Mesenchymal stem cell (in vitro differentiated cells and primary cell): ENCODE data around the gene PLCB2.

Experiments used
- DNase-seq: peaks from one replicate; pipeline ENCODE4 v3.0.0-alpha.2; 2013
- H2AFZ ChIP-seq: one replicate; pipeline ENCODE4 v1.6.1; 2013; ENCODE audit warnings: low read depth, mild to moderate bottlenecking, control low read depth, inconsistent platforms, low read length, moderate library complexity
- H2AK5ac ChIP-seq: 2 replicates; pipeline ENCODE4 v1.6.1; 2013; ENCODE audit warnings: low read length, moderate library complexity, mild to moderate bottlenecking, inconsistent platforms; ENCODE audit not compliant: severe bottlenecking
- H2BK120ac ChIP-seq: one replicate; pipeline ENCODE4 v1.6.1; 2013; ENCODE audit warnings: low read depth, mild to moderate bottlenecking, inconsistent platforms, low read length, moderate library complexity
- H2BK12ac ChIP-seq, 2 experiments: one replicate each; pipeline ENCODE4 v1.6.1; 2013; ENCODE audit warnings: inconsistent platforms in 2 of 2, low read length in 2 of 2, mild to moderate bottlenecking in 2 of 2, moderate library complexity in 2 of 2, control low read depth in 1 of 2
- H2BK15ac ChIP-seq: one replicate; pipeline ENCODE4 v1.6.1; 2013; ENCODE audit warnings: mild to moderate bottlenecking, low read depth, inconsistent platforms; ENCODE audit not compliant: poor library complexity, severe bottlenecking
- H2BK5ac ChIP-seq: 2 replicates; pipeline ENCODE4 v1.6.1; 2013; ENCODE audit warnings: low read depth, mild to moderate bottlenecking, low read length, control low read depth, inconsistent platforms; ENCODE audit not compliant: poor library complexity, severe bottlenecking
- H3K14ac ChIP-seq, 2 experiments: one replicate each; pipeline ENCODE4 v1.6.1; 2013; ENCODE audit warnings: inconsistent platforms in 2 of 2, low read length in 2 of 2, control low read depth in 1 of 2, mild to moderate bottlenecking in 1 of 2, moderate library complexity in 1 of 2
- H3K18ac ChIP-seq, 2 experiments: one replicate each; pipeline ENCODE4 v1.6.1; 2013; ENCODE audit warnings: inconsistent platforms in 2 of 2, low read length in 2 of 2, control low read depth in 1 of 2, low read depth in 1 of 2, mild to moderate bottlenecking in 1 of 2
- H3K23ac ChIP-seq, 2 experiments: one replicate each; pipeline ENCODE4 v1.6.1; 2013; ENCODE audit warnings: inconsistent platforms in 2 of 2, low read length in 2 of 2, mild to moderate bottlenecking in 2 of 2, moderate library complexity in 2 of 2, control low read depth in 1 of 2
- H3K27ac ChIP-seq: 2 replicates; pipeline ENCODE4 v1.5.1; 2013; ENCODE audit warnings: mild to moderate bottlenecking, moderate library complexity, low read length, control low read depth, inconsistent platforms; ENCODE audit not compliant: poor library complexity, severe bottlenecking
- H3K27me3 ChIP-seq, 2 experiments: 2 replicates each; pipeline versions ENCODE4 v1.6.1 to v1.7.0; 2013; ENCODE audit warnings: low read length in 2 of 2, mild to moderate bottlenecking in 2 of 2, moderate library complexity in 2 of 2, control low read depth in 1 of 2, inconsistent platforms in 1 of 2; ENCODE audit not compliant: control insufficient read depth in 1 of 2, insufficient read depth in 1 of 2
- H3K36me3 ChIP-seq, 2 experiments: 2 replicates each; pipeline versions ENCODE4 v1.6.1 to v1.7.0; 2013; ENCODE audit warnings: low read length in 2 of 2, control low read depth in 1 of 2, inconsistent platforms in 1 of 2, low read depth in 1 of 2, mild to moderate bottlenecking in 1 of 2; ENCODE audit not compliant: insufficient read depth in 2 of 2, control insufficient read depth in 1 of 2
- H3K4ac ChIP-seq, 2 experiments: one replicate each; pipeline ENCODE4 v1.6.1; 2013; ENCODE audit warnings: inconsistent platforms in 2 of 2, low read length in 2 of 2, mild to moderate bottlenecking in 2 of 2, moderate library complexity in 2 of 2, control low read depth in 1 of 2, low read depth in 1 of 2
- H3K4me1 ChIP-seq: 2 replicates; pipeline ENCODE4 v1.6.1; 2013; ENCODE audit warnings: low read depth, low read length, control low read depth; ENCODE audit not compliant: control insufficient read depth, insufficient read depth
- H3K4me2 ChIP-seq: 2 replicates; pipeline ENCODE4 v1.6.1; 2013; ENCODE audit warnings: low read length, mild to moderate bottlenecking, inconsistent platforms; ENCODE audit not compliant: poor library complexity, severe bottlenecking
- H3K4me3 ChIP-seq, 2 experiments: 2 replicates each; pipeline versions ENCODE4 v1.5.1 to v1.7.0; 2013; ENCODE audit warnings: low read length in 2 of 2, mild to moderate bottlenecking in 2 of 2, control low read depth in 1 of 2, low read depth in 1 of 2; ENCODE audit not compliant: insufficient read depth in 1 of 2
- H3K79me1 ChIP-seq: replicated peaks from 2 replicates; pipeline ENCODE4 v1.6.1; 2013; ENCODE audit warnings: mild to moderate bottlenecking, control low read depth, low read length, inconsistent platforms; ENCODE audit not compliant: poor library complexity, severe bottlenecking
- H3K9ac ChIP-seq: 2 replicates; pipeline ENCODE4 v1.7.0; 2013; ENCODE audit warnings: mild to moderate bottlenecking, low read length, moderate library complexity
- H3K9me3 ChIP-seq: 2 replicates; pipeline ENCODE4 v1.7.0; 2013; ENCODE audit warnings: mild to moderate bottlenecking, low read length; ENCODE audit not compliant: control insufficient read depth
- H4K8ac ChIP-seq: one replicate; pipeline ENCODE4 v1.6.1; 2013; ENCODE audit warnings: inconsistent platforms, mild to moderate bottlenecking, low read length, moderate library complexity
- H4K91ac ChIP-seq: one replicate; pipeline ENCODE4 v1.6.1; 2013; ENCODE audit warnings: mild to moderate bottlenecking, low read length, inconsistent platforms
- WGBS: methylation state at CpG from one replicate; pipeline ENCODE4 v1.1.7; 2013; ENCODE audit warnings: mixed read lengths; 5-methylcytosine and 5-hydroxymethylcytosine counted together

Gene PLCB2

DNA sequence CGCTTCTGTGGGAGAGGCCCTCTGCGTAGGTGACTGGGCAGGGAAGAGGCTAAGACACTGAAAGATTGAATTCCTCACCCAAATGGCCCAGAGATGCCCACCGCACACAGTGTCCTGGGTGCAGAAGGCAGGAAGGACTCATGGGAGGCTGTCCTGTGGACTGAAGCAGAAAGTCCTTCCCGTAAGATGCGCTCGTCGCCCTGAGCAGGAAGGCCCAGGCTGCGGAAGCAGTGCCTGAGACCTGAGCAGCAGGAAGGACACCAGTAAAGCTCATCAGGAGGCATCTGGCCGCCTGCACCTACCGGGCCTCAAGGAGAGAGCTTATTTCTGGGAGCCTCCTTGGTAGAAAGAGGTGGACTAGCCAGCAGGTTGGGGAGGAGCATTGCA is 65.5 kb downstream of the PLCB2 start:
- WGBS, result 95% methylated on average over 10 of the region's 10 CpGs
- no peaks in the 10 kb centered on the region for H3K36me3 ChIP-seq
- no peak for DNase-seq
- H3K27ac ChIP-seq, result no peak overlapping the region
- H3K9ac ChIP-seq, result no peak overlapping the region
- H3K4me2 ChIP-seq, result no peak overlapping the region
- H3K9me3 ChIP-seq, result no peaks in the 10 kb centered on the region
- H2BK5ac ChIP-seq, result no peak overlapping the region
- H4K91ac ChIP-seq, result no peak overlapping the region
- H4K8ac ChIP-seq, result no peak overlapping the region
- no peak overlapping the region for H3K18ac ChIP-seq
- H3K27me3 ChIP-seq, result peaks cover 0 to 37% of the 10 kb centered on the region in 2 experiments
- H3K14ac ChIP-seq, result no peak overlapping the region
- H3K4me1 ChIP-seq, result peaks cover 24% of the 10 kb centered on the region
- H3K79me1 ChIP-seq, result no peaks in the 10 kb centered on the region
- no peak overlapping the region for H3K4ac ChIP-seq
- no peak overlapping the region for H2AFZ ChIP-seq
- H3K23ac ChIP-seq, result no peak overlapping the region
- no peak overlapping the region for H2AK5ac ChIP-seq
- no peak overlapping the region for H2BK15ac ChIP-seq
- H2BK12ac ChIP-seq, result no peak overlapping the region
- no peak overlapping the region for H2BK120ac ChIP-seq
- no peak overlapping the region for H3K4me3 ChIP-seq

DNA sequence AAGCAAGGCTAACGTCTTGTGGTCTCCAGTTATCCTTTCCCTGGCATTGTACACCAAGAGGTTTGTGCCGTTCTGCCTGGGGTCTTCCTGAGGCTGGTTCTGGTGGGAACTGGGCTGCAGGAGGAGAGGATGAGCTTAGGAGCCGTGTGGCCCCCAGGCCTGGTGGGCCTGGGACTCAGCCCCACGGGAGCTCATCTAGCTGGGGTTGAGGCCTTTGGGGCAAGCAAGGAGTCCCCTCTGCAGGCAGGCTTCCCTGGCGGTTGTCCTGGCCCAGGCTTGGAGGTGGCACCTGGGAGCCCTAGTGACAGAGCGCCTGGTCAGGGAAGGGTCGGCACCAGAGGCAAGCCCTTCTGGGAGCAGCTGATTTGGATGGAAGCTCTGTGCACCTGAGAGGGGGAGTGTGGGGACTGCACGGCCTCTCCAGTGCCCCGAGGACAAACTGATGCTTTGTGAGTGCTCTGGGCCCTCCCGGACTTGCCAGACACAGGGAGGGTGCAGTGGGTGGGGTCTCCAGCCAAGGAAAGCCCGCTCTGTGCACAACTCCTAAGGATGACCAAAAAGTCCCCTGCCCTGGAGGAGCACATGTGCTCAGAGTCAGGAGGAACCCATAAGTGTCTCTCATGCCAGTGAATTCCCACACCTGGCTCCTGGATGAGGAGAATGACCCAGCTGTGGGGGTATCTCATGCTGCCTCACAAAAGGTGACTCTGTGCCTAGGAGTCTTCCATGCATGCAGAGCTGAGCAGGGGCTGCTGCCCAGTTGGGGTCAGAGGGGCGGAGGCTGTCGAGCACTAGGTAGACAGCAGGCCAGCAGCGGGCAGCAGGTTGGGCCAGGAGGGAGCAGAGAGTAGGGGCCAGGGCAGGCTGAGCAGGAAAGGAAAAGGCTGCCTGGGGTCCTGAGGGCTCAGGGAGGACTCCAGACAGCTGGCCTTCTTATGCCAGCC is 66.2 kb downstream of the PLCB2 start:
- H2BK120ac ChIP-seq, result no peak overlapping the region
- no peak overlapping the region for H2BK12ac ChIP-seq
- no peak overlapping the region for H3K23ac ChIP-seq
- H2BK5ac ChIP-seq, result no peak overlapping the region
- no peak overlapping the region for H3K18ac ChIP-seq
- H3K4me3 ChIP-seq, result no peak overlapping the region
- H4K8ac ChIP-seq, result no peak overlapping the region
- peaks cover 24% of the 10 kb centered on the region for H3K4me1 ChIP-seq
- no peak overlapping the region for H3K14ac ChIP-seq
- H3K9ac ChIP-seq, result no peak overlapping the region
- no peak overlapping the region for H4K91ac ChIP-seq
- H3K79me1 ChIP-seq, result no peaks in the 10 kb centered on the region
- no peak overlapping the region for H3K4ac ChIP-seq
- no peak overlapping the region for H3K4me2 ChIP-seq
- H2AFZ ChIP-seq, result no peak overlapping the region
- H3K27ac ChIP-seq, result no peak overlapping the region
- WGBS, result 92% methylated on average over 14 of the region's 14 CpGs
- H3K27me3 ChIP-seq, result peaks cover 0 to 30% of the 10 kb centered on the region in 2 experiments
- no peaks in the 10 kb centered on the region for H3K36me3 ChIP-seq
- no peak overlapping the region for H2BK15ac ChIP-seq
- no peaks in the 10 kb centered on the region for H3K9me3 ChIP-seq
- no peak overlapping the region for H2AK5ac ChIP-seq
- DNase-seq, result no peak

DNA sequence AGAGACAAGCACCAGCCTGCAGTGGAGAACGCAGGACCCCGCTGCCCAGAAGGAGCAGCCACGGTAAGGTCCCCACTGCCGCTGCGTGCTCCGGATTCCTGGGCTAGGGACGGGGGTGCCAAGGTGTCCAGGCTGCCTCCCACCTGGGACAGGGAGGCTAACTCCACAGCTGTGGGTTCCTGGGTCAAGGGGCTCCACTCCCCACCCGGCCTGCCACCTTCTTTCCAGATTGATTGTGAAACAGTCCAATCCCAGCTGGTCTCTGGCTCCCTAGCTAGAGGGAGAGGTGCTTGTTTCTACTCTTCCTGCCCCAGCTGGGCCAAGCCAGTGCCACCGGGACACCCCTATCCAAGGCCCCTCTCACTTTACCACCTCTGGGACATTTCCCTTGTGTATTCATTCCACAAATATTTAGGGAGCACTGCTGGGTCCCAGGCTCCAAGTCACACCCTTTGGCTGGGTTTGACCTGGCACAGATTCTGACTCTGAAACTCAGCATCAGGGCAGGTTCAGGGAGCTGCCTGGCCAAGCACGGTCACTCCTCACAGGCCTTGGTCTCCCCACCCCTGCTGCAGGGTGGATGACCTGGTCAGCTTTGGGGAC is 67.0 kb downstream of the PLCB2 start:
- Histone ChIP-seq H3K9me3 (no peaks in the 10 kb centered on the region), H3K36me3 (no peaks in the 10 kb centered on the region), H3K4me2 (no peak overlapping the region), H3K9ac (no peak overlapping the region), H3K4ac (no peak overlapping the region), H2BK12ac (no peak overlapping the region), H2BK5ac (no peak overlapping the region), H3K23ac (no peak overlapping the region), H3K14ac (no peak overlapping the region), H2BK120ac (no peak overlapping the region), H2AFZ (no peak overlapping the region), H3K4me3 (no peak overlapping the region), H4K91ac (peak overlapping the region; percentile 55), H3K18ac (no peak overlapping the region), H3K4me1 (peaks cover 24% of the 10 kb centered on the region), H3K79me1 (no peaks in the 10 kb centered on the region), H4K8ac (no peak overlapping the region), H3K27ac (no peak overlapping the region), H3K27me3 (peaks cover 0 to 30% of the 10 kb centered on the region in 2 experiments), H2BK15ac (no peak overlapping the region), H2AK5ac (no peak overlapping the region)
- WGBS, result 92% methylated on average over 10 of the region's 10 CpGs
- no peak for DNase-seq
